NCI-H82 treated with DMSO at 0.1 percent for 48 hours (cell line): ENCODE results near the gene SENP5.
A peak's percentile ranks its signal among the peaks of the same experiment; 100 is the strongest.
"Not testable (repeated sequence)": the region's sequence is repeated elsewhere in the genome, so short reads cannot be mapped to it uniquely, and the experiment has no call there.

Source experiments
- DNase-seq: peaks from one replicate; lab custom pipeline; 2025; ENCODE audit not compliant: unreplicated experiment; lab: John Stamatoyannopoulos, UW

Gene SENP5, protein sequence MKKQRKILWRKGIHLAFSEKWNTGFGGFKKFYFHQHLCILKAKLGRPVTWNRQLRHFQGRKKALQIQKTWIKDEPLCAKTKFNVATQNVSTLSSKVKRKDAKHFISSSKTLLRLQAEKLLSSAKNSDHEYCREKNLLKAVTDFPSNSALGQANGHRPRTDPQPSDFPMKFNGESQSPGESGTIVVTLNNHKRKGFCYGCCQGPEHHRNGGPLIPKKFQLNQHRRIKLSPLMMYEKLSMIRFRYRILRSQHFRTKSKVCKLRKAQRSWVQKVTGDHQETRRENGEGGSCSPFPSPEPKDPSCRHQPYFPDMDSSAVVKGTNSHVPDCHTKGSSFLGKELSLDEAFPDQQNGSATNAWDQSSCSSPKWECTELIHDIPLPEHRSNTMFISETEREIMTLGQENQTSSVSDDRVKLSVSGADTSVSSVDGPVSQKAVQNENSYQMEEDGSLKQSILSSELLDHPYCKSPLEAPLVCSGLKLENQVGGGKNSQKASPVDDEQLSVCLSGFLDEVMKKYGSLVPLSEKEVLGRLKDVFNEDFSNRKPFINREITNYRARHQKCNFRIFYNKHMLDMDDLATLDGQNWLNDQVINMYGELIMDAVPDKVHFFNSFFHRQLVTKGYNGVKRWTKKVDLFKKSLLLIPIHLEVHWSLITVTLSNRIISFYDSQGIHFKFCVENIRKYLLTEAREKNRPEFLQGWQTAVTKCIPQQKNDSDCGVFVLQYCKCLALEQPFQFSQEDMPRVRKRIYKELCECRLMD

DNA sequence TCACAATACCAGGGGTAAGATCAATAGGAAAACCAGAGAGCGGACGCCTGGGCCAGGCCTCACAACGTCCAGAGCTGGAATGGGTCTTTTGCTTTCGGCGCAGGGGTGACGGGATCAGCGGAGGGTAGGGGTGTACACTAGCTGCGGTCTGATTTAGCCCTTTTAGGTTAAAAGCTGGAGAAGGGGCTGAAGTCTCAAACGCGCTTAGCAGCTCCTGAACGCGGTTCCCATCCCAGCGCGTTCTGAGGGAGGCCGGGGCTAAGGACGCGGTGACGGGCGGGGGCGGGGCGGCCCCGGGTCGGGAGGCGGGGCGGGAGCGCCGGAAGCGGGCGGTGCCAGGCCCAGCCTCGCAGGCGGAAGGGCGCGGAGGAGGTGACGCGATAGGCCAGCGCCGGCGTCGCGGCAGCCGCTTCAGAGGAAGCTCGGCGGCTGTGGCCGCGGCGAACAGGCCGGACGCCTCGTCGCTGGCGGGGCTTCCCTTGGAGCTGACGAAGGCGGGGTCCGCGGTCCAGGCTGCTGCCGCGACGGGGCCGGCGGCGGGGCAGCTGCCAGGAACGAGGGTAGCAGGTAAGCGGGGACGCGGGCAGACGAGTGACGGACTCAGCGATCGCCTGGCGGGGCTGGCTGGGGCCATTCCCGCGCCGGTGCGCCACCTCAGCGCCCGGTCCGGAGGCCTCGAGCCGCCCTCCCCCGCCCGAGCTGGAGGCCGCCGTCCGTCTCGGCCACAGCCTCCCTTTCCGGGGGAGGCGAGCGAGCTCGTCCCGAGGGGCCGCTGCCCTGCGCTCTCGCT, at the start of gene SENP5:
TSS of gene SENP5 (plus strand) at position 414 of the 790 bp plus-strand sequence. CDS start 17,262 bp downstream, outside the sequence.
- DNase-seq = peak; percentile 73

DNA sequence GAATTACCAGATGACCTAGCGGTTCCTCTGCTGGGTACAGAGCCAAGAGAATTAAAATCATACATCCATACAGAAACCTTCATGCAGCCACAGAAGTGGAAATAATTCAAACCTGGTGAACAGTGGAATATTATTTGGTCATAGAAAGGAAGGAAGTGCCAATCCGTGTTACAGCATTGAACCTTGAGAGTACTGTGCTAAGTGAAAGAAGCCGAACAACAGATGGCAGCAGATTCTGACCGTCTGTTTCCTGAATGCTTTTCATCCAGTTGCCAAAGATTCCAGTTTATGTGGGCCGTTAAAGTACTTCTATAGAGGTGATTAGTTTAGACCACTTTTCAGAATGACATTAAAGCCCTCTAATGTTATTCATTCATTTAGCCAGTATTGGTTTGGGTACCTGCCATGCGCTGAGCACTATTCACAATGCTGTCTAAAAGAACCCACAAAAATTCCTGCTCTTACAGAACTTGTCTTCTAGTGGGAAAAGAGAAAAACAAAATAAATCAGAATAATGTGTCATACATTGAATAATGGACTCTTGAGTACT, 45.8 kb upstream of the SENP5 start:
- DNase-seq = no peak

DNA sequence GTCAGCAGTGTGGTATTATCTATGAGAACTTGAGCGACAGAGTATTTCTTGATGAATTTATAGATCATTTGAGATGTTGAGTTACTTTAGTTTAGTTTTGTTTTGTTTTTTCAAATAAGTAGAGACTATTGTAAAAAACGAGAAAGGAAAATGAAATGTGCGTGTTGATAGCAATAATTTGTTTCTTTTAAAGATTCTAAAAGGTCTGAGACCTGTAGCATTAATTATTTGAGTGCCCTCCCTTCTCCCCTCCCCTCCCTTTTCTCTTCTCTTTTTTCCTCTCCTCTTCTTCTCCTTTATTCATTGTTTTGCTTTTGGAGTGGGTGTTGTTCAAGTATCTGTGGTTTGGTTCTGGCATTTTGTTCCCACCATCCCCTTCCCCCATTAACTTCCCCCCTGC, 38.1 kb upstream of the SENP5 start:
- not testable (repeated sequence) for DNase-seq

DNA sequence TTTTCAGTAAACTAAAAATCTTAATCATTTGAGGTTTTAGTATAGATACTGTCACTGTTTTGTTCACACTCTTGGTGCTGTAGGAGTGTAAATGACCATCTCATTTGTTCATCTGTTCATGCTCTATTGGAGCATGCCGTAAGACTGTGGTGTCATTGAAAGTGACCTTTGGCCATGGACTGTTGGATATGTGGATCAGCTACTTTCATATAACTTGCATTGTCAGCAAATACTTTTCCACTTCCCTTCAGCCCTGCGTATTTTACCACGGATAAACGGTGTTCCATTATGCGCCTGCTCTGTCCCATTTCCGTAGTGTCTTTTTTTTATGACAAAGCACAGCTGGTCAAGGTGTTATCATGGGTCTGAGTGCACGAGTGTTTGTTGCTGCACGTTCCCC, 32.6 kb upstream of the SENP5 start:
- no peak for DNase-seq

DNA sequence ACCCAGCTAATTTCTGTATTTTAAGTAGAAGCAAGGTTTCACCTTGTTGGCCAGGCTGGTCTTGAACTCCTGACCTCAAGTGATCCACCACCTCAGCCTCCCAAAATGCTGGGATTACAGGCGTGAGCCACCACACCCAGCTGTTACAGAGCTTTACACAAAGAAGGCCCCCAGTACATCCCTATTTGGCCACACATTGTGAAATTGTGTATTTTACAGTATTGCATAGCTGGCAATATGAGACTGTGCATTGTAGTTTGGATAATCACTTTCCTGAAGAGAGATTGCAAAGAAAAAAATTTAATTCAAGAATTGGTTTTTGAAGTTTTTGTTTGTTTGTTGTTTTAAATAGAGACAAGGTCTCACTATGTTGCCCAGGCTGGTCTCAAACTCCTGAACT, 31.1 kb upstream of the SENP5 start:
- not testable (repeated sequence) for DNase-seq

DNA sequence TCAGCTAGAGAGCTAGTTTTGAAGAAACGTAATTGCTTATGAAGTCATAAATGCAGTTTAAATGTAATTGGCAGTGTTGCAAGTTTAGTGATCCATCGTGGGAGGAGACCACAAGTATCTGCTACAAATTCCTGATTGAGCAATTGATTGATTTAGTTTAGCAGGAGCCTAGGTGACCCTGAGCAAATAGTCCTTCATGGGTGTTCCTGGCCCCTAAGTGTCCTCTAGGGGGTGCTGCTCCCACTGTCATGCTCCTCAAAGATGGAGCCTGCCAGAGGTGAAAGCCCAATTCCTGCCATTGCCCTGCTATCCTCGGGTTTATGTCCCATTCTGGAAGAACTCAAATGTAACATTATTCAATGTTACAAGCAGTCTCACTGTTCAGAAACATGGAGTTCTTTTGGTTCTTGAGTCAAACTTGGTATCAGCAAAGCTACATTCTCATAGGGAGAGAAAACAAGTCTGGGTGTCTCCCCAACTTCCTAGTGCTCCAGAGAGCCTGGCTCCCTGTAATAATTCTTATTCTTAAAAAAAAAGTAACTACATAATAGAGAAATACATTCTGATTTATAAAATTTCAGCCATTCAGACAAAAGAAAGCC, 29.8 kb upstream of the SENP5 start:
- peak; percentile 60 for DNase-seq

DNA sequence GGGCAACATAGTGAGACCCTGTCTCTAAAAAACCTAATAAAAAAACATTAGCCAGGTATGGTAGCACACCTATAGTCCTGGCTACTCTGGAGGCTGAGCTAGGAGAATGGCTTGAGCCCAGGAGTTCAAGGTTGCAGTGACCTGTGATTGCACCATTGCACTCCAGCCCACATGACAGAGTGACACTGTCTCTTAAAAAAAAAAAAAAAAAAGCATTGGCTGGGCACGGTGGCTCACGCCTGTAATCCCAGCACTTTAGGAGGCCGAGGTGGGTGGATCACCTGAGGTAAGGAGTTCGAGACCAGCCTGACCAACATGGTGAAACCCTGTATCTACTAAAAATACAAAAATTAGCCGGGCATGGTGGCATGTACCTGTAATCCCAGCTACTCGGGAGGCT, 28.4 kb upstream of the SENP5 start:
- DNase-seq = not testable (repeated sequence)

DNA sequence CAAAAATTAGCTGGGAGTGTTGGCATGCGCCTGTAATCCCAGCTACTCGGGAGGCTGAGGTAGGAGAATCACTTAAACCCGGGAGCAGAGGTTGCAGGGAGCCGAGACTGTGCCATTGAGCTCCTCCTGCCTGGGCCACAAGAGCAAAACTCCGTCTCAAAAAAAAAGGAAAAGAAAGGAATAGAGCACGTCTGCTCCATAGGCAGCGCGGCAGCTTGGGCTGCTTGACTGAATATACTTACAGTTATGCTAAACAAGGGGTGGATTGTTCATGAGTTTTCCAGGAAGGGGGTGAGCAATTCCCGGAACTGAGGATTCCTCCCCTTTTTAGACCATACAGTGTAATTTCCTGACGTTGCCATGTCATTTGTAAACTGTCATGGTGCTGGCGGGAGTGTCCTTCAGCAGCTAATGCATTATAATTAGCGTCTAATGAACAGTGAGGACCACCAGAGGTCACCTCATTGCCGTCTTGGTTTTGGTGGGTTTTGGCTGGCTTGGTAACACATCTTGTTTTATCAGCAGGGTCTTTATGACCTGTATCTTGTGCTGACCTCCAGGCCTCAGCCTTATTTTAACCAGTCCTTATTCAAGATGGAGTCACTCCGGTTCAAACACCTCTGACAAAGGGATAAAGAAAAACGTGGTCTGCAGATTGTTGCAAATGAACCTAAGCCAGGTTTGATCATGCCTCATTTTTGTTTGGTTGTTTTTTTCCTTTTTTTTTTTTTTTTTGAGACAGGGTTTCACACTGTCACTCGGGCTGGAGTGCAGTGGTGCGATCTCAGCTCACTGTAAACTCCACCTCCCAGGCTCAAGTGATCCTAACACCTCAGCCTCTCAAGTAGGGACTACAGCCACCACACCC, 24.9 kb upstream of the SENP5 start:
- no peak for DNase-seq

DNA sequence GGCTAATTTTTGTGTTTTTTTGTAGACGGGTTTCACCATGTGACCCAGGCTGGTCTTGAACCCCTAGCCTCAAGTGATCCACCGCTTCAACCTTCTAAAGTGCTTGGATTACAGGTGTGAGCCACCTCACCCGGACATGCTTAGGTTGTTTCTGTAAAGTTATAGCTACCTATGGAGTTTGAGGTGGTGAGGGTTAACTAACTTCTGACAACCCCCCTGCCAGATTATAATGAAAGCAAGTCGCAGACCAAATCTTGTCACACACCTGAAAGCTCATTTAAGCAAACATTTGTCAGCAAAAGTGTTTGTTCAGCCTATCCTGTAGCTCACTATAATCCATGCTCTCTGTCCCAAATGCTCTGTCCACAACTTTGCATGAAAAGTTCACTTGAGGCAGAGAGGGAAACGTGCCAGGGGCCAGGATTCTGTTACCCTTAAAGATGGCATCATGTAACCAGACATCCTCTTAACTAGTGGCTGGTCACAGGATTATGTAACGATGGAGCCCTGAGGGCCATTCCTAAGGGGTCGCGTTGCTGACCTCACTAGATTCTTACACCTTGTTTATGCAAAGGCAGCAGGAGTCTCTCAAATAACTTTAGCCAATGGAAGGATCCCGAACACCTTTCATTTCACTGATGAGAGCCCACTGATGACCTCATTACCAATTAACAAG, 24.1 kb upstream of the SENP5 start:
- no peak for DNase-seq

DNA sequence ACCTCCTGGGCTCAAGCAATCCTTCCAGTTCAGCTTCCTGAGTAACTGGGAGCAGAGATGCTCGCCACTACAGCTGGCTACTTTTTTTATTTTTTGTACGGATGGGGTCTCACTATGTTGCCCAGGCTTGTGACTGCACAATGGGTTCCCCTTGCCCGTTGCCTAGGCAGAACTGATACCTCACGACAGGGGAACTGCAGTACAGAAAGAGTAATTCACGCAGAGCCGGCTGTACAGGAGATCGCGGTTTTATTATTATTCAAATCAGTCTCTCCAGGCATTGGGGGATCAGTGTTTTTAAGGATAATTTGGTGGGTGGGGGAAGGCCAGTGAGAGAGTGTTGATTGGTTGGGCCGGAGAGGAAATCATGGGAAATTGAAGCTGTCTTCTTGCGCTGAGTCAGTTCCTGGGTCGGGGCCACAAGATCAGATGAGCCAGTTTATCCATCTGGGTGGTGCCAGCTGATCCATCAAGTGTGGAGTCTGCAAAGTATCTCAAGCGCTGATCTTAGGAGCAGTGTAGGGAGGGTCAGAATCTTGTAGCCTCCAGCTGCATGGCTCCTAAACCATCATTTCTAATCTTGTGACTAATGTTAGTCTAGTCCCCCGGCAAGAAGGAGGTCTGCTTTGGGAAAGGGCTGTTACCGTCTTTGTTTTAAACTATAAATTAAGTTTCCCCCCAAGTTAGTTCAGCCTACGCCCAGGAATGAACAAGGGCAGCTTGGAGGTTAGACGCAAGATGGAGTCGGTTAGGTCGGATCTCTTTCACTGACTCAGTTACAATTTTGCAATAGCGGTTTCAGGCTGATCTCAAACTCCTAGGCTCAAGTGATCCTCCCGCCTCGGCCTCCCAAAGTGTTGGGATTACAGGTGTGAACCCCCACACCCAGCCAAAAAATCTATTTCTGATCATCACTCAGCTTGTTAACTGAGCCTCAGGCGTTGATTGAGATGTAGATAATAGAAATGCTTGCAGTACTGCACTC, 23.2 kb upstream of the SENP5 start:
- DNase-seq = not testable (repeated sequence)

DNA sequence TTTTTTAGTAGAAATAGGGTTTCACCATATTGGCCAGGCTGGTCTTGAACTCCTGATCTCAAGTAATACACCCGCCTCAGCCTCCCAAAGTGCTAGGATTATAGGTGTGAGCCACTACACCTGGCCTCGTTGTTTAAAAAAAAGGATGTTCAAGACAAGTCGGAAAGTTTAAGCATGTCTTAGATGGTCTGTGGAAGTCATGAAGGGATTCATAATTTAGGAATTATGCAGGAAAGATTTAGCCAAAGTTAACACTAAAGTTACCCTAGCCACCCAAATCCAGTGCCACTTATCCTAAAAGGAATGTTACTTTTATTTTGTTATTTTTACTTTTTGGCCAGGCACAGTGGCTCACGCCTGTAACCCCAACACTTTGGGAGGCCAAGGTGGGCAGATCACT, 19.3 kb upstream of the SENP5 start:
- not testable (repeated sequence) for DNase-seq

DNA sequence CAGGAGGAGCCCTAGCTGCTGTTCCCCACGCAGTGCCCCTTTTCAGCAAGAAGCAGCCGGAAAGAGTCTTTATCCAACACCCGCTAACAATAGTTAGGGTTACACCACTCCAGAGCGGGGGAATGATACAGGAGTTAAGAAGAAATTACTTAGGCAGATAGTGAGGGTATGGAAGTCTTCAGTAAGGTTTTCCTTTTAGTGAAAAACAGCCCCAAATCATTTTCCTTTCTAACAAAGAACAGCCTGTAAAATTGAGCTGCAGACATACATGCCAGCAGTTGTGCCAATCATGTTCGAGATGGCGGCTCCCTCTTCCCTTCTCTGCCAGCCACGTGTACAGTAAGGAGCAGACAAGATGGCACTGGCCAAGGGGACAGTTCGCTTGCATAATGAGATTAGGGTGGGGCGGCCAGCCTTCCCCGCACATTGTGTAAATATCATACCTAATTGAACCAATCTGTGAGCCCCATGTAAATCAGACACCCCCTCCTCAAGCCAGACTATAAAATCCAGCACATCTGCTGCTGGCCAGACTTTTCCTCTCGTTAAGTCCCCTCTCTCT, 18.5 kb upstream of the SENP5 start:
- no peak for DNase-seq

DNA sequence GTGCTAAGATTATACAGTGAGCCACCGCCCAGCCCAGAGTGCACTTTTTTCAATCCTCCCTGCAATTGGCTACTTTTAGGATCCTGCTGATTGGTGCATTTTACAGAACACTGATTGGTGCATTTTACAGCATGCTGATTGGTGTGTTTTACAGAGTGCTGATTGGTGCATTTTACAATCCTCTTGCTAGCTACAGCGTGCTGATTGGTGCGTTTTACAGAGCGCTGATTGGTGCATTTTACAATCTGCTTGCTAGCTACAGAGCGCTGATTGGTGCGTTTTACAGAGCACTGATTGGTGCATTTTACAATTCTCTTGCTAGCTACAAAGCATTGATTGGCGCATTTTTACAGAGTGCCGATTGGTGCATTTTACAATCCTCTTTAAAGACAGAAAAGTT, 4.7 kb upstream of the SENP5 start:
- not testable (repeated sequence) for DNase-seq

DNA sequence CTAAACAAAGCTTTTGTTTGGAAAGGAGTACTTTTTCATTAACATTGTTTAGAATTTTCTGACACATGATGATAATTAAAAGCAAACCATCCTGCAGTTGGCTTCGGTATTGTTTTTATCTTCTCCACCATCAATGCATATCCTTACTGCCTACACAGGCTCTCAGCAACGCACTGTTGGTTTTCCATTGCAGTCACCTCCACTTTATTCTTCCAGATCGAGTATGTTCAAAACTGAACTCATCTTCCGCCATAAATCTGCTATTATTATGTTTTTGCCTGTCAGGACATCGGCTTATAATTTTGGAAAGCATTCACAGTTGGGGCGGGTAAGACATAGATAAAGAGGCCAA, 589 bp upstream of the SENP5 start:
- DNase-seq = no peak

DNA sequence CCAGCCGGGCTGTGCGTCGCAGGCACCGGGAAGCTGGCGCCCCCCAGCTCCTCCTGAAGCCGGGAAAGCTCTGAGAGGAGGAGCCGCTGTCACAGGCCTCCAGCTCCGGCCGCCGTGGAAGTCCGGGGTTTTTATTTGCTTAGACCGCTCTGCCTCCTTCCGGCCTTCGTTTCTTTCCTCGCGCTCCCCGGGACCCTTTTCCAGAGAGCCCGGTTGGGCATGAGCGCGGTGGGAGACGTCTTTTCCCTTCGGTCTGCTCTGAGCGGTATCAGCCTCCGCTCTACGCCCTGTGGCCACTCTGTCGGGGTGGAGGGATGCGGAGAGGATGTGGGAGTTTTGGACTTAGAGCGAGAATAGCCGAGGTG, 559 bp downstream of the SENP5 start:
- no peak for DNase-seq

DNA sequence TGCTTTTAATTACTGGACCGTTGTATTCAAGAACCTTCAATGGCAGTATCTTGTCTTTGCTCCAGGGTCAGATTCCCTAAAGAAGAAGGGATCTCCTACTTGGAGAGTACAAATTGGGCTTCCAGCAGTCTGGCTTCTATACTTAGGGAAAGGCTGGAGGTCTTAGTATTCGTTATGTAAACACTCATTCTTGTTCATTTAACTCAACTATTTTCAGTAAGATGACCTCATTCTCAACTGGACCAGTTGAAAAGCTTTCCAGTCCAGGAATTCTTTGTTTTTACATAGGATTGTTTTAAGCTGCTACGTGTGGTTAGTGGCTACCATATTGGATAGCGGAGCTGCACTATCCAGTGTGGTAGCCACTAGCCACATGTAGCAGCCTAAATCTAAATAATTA, 4.6 kb downstream of the SENP5 start:
- no peak for DNase-seq

DNA sequence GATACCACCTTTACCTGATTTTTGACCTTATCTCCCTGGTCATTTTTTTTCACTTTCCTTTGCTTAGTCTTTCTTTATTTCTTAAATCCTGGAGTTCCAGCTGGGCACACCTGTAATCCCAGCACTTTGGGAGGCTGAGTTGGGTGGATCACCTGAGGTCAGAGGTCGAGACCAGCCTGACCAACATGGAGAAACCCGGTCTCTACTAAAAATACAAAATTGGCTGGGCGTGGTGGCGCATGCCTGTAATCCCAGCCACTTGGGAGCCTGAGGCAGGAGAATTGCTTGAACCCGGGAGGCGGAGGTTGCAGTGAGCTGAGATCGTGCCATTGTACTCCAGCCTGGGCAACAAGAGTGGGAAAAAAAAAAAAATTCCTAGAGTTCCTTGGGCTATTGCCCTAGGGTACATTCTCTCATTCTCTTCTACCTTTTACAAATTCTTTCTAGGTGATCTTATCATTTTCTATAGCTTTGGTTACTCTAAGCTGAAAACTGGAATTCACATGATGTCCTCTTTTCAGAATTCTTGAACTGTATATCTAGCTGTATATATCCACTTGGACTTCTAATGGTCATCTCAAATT, 6.9 kb downstream of the SENP5 start:
- not testable (repeated sequence) for DNase-seq

DNA sequence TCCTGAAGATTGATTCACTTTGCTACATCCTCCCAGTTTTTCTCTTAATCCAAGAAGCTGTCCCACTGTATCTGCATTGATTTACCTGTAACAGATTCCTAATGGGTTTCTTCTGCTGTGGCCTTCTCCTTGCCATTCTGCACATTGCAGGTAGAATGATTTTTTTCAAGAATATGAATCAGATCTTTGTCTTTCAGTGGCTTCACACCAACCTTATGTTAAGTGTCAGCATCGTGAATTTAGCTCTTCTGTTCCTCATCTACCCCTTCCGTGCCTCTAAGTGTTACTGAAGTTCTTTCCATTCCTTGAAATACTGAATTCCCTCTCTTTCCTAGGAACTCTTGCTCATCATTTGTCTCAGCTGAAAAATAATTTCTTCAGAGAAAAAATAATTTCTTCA, 7.5 kb downstream of the SENP5 start:
- DNase-seq = no peak
